ENCODE measurements around the gene COPG1.
"Not testable (repeated sequence)": the region's sequence is repeated elsewhere in the genome, so short reads cannot be mapped to it uniquely, and the experiment has no call there.

COPG1 gene

GRCh38 chr3:129240436-129240835 is 9.0 kb upstream of the COPG1 start:
- DNase-seq: no peak

GRCh38 chr3:129245141-129245540 is 4.3 kb upstream of the COPG1 start:
- no peak for DNase-seq

GRCh38 chr3:129245641-129246306 is 3.6 kb upstream of the COPG1 start:
- DNase-seq: peak; percentile 45 to 76 (median 62)

GRCh38 chr3:129246636-129247035 is 2.8 kb upstream of the COPG1 start:
- DNase-seq: no peak

- no peak for DNase-seq
Observed at GRCh38 chr3:129248286-129248979, 973 bp upstream of the COPG1 start.

GRCh38 chr3:129252748-129253147 is 3.3 kb downstream of the COPG1 start:
- no peak for DNase-seq

GRCh38 chr3:129254536-129255230 is 5.3 kb downstream of the COPG1 start:
- DNase-seq: no peak

GRCh38 chr3:129256270-129256669 is 6.9 kb downstream of the COPG1 start:
- no peak for DNase-seq

GRCh38 chr3:129257609-129258008 is 8.2 kb downstream of the COPG1 start:
- DNase-seq: no peak

- DNase-seq: no peak
Observed at GRCh38 chr3:129259612-129260477, 10.4 kb downstream of the COPG1 start.

GRCh38 chr3:129260606-129261005 is 11.2 kb downstream of the COPG1 start:
- DNase-seq: no peak

- DNase-seq: no peak
Observed at GRCh38 chr3:129261894-129262293, 12.5 kb downstream of the COPG1 start.

GRCh38 chr3:129263161-129263910 is 13.9 kb downstream of the COPG1 start:
- no peak for DNase-seq

- not testable (repeated sequence) for DNase-seq
Observed at GRCh38 chr3:129264994-129265393, 15.6 kb downstream of the COPG1 start.

GRCh38 chr3:129266651-129267050 is 17.2 kb downstream of the COPG1 start:
- DNase-seq: no peak

GRCh38 chr3:129268396-129268795 is 19.0 kb downstream of the COPG1 start:
- DNase-seq: no peak

- no peak for DNase-seq
Observed at GRCh38 chr3:129271674-129272073, 22.3 kb downstream of the COPG1 start.

- DNase-seq: no peak
Observed at GRCh38 chr3:129276385-129276784, 27.0 kb downstream of the COPG1 start.

- DNase-seq: no peak
Observed at GRCh38 chr3:129277829-129278271, 28.4 kb downstream of the COPG1 start.

GRCh38 chr3:129278439-129278965 is 29.1 kb downstream of the COPG1 start, which contains the start of gene HMCES:
TSS of gene HMCES (plus strand) at chr3:129278870. CDS start at chr3:129279733, 863 bp downstream.
- DNase-seq: peak; percentile 91 to 95 (median 94)
